HG03520 (cell line): ENCODE results near the gene DLGAP4.
"Not testable (repeated sequence)": the region's sequence is repeated elsewhere in the genome, so short reads cannot be mapped to it uniquely, and the experiment has no call there.

ENCODE experiments used
- ATAC-seq: cut with Tn5 transposase; IDR thresholded peaks from one replicate; pipeline ENCODE4 v1.9.1; 2021; ENCODE audit warnings: mild to moderate bottlenecking, moderate library complexity; ENCODE audit not compliant: unreplicated experiment

The DLGAP4 gene

GRCh38 chr20:36370991-36371790, 65.1 kb downstream of the DLGAP4 start:
- ATAC-seq = no peak

DNA sequence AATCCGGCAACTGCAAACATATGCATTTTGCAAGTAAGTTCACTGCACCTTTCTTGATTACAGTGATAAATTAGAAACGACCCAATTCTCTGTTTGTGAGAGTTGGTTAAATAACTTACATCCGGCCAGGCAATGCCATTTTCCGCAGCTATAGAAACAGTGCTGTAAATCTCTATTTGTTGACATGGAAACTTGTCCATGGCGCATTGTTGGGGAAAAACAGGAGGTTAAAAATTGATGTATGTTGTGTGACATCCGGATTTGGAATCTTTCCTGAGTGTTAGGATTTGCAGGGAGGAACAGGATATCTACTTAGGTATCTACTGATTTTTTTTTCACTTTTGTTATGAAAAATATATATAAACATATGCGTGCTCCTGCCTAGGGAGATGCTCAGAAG, 66.5 kb downstream of the DLGAP4 start:
- no peak for ATAC-seq

- ATAC-seq = no peak
Measured at GRCh38 chr20:36373089-36373488, 67.0 kb downstream of the DLGAP4 start.

DNA sequence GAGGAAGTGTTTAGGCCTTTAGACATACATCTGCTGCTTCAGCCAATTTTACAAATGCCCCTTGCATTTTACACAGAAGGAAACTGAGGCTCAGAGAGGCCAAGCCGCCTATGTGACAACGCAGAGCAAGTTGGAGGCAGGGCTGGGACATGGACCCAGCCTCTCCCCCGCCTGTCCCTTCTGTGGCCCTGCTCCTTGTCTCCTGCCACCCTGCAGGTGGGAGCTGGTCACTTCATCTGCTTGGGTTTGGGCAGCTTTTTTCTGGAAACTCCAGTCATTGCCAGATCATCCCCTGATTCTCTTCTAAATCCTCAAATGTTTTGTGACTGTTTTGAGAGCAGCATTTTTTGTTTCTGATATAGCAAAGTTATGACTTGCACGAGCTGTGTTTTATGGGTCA, 68.9 kb downstream of the DLGAP4 start:
- no peak for ATAC-seq

DNA sequence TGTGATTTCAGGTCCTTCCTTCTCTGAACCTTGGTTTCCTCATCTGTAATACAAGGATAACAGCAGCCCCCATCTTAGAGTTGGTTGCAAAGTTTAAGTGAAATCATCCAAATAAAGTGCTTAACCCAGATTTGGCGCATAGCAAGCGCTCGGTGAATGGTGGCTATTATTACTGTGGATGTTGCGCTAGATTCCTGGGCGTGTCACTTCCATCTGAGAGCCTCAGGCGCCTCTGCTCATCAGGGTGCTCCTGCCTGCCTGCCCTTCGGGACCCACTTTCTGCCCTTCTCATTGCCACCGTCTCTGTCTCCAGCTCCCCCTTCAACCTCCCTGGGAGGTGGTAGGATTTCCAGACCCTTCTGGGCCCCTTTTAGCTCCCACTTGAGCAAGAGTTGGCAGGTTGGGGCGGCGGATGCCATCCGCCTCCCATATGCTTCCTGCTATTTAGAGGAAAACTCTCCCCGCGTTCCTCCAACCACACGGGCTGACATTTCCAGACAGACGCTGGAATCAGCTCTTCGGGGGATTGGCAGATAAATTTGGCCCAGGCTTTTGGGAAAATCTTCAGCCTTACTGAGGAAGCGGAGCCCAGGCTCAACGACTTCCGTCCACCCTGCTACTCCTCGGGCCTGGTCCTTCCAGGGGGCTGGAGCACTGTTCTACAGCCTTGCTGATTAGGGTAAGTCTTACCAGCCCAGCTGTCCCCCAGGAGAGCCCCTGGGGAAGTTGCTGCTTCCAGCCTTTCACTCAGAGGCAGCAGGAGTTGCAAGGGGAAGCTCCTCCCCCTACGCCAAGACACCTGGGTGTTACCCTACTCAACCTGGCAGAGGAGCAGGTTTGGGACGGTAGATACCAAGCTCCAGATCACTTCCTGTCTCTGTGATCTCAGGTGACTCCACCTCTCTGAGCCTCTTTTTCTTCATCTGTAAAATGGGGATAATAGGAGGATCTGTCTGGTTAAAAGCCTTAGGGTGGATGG, 71.5 kb downstream of the DLGAP4 start:
- ATAC-seq = no peak

- no peak for ATAC-seq
Measured at GRCh38 chr20:36378686-36379085, 72.5 kb downstream of the DLGAP4 start.

- not testable (repeated sequence) for ATAC-seq
Measured at GRCh38 chr20:36379914-36380313, 73.8 kb downstream of the DLGAP4 start.

- ATAC-seq = no peak
Measured at GRCh38 chr20:36384022-36384619, 78.0 kb downstream of the DLGAP4 start.

GRCh38 chr20:36385503-36385902, 79.4 kb downstream of the DLGAP4 start:
- ATAC-seq = no peak

- ATAC-seq = no peak
Measured at GRCh38 chr20:36386236-36386635, 80.1 kb downstream of the DLGAP4 start.

DNA sequence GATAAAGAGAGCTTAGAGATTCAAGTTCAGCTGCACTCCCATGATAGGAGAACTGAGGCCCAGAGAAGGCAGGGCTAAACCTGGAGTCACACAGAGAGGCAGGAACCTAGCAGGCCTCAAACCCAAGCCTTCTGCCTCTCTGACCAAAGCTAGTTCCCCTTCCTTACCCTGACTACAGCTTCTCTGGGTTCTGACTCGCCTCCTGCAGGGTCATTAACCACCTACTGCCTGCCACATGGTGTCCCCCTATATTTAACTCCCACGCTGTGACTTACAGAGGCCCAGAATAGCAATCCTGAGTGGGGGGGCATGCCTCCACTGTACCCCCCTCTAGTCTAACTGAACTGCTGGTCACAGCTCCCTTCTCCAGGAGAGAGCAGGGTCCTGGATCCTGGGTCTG, 84.1 kb downstream of the DLGAP4 start:
- no peak for ATAC-seq

GRCh38 chr20:36390719-36391415, 84.7 kb downstream of the DLGAP4 start:
- no peak for ATAC-seq

DNA sequence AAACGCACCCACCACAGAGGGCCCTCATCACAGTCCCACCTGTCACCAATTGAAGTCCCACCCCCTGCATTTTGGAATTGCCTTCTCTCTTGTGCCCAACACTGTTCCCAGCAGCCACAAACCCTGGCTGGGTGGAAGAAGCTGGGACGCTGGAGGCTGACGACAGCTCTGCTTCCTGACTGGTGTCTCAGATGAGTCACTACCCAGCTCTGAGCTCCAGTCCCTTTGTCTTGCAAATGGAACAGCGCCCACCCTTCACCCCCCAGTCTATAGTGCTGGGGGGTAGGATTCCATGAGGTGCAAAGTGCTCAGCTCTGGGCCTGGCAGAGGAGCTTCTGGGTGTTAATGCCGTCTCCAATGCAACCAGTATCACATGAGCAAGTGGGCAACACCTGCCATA, 85.3 kb downstream of the DLGAP4 start:
- no peak for ATAC-seq

- ATAC-seq = no peak
Measured at GRCh38 chr20:36391955-36392354, 85.8 kb downstream of the DLGAP4 start.

- ATAC-seq = no peak
Measured at GRCh38 chr20:36392989-36393388, 86.8 kb downstream of the DLGAP4 start.

DNA sequence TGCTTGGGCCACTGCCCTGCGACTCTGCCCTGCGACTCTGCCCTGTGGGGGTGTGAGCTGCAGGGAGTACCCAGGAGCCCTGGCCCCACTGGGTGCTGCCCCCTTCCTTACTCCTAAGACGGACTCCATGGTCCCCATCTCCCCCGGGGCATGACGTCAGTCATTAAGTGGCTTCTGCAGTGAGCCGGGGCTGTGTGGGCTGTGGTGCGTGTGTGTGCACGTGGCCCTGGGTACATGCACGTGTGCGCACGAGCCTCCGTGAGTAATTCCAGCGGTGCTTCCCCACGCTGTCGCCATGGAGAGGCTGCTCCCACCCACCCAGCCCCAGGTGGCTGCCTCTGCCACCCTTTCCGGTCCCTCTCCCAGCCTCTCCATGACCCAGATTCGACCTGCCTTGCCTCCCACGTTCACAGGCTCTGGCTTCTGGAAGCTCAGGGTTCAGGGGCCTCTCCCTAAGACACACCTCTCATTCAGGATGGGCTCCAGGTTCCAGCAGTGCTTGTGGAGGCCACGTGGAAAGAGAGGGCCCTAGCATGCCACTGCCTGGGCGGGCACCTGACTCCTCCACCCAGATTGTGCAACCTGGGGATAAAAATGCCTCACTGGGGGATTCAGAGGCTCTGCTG, 88.3 kb downstream of the DLGAP4 start:
- ATAC-seq = no peak

DNA sequence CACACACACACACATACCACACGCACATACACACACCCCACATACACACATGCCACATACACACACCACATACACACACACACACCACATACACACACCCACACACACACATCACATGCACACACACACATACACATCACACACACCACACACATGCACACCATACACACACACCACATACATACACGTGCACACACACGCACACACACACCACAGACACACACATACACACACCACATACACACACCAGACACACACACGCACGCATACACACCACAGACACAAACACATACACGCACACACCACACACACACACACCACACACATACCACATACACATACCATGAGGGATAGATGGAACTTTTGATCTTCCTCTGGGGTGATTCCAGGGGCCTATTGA, 90.2 kb downstream of the DLGAP4 start:
- ATAC-seq = no peak

GRCh38 chr20:36396847-36397630, 90.9 kb downstream of the DLGAP4 start:
- no peak for ATAC-seq

- no peak for ATAC-seq
Measured at GRCh38 chr20:36398515-36398914, 92.4 kb downstream of the DLGAP4 start.
